Measurements from ENCODE around the gene HNRNPF.

Gene HNRNPF

GRCh38 chr10:43407148-43407575 is 1.8 kb downstream of the HNRNPF start:
- TF ChIP-seq USF1 (IDR thresholded peaks at IDR 0.05) (no peak), CREB1 (IDR thresholded peaks at IDR 0.05; ENCODE audit: low read depth) (no peak), YY1 (IDR thresholded peaks at IDR 0.05; ENCODE audit: low read depth) (0 out of 2 replicates have a peak, but pooled peaks have one; percentile 6), NFIC (IDR thresholded peaks at IDR 0.05) (no peak), TEAD4 (IDR thresholded peaks at IDR 0.05) (no peak), MAX (IDR thresholded peaks at IDR 0.05) (no peak), ZBTB7A (IDR thresholded peaks at IDR 0.05; ENCODE audit: low read depth) (peak; percentile 50; the same call in 1 of the 2 replicates), TAF1 (IDR thresholded peaks at IDR 0.05; ENCODE audit: low read depth) (no peak), TCF12 (IDR thresholded peaks at IDR 0.05; ENCODE audit: low read depth) (no peak; the same call in 1 of the 2 replicates), EP300 (IDR thresholded peaks at IDR 0.05; ENCODE audit: borderline replicate concordance) (no peak), RAD21 (IDR thresholded peaks at IDR 0.05; ENCODE audit: low read depth) (no peak), REST (IDR thresholded peaks at IDR 0.05; ENCODE audit: low read depth) (no peak)

- TF ChIP-seq ZBTB7A (IDR thresholded peaks at IDR 0.05; ENCODE audit: low read depth) (no peak), CREB1 (IDR thresholded peaks at IDR 0.05; ENCODE audit: low read depth) (no peak), CEBPB (IDR thresholded peaks at IDR 0.05) (no peak), RAD21 (IDR thresholded peaks at IDR 0.05; ENCODE audit: low read depth) (no peak), TAF1 (IDR thresholded peaks at IDR 0.05; ENCODE audit: low read depth) (no peak), EGR1 (IDR thresholded peaks at IDR 0.05) (no peak), MAX (IDR thresholded peaks at IDR 0.05) (no peak), EP300 (IDR thresholded peaks at IDR 0.05; ENCODE audit: borderline replicate concordance) (no peak), FOXM1 (IDR thresholded peaks at IDR 0.05; ENCODE audit: borderline replicate concordance, low read depth) (no peak), YY1 (IDR thresholded peaks at IDR 0.05; ENCODE audit: low read depth) (no peak), TCF12 (IDR thresholded peaks at IDR 0.05; ENCODE audit: low read depth) (no peak), REST (IDR thresholded peaks at IDR 0.05; ENCODE audit: low read depth) (no peak), NFIC (IDR thresholded peaks at IDR 0.05) (no peak), TEAD4 (IDR thresholded peaks at IDR 0.05) (no peak), USF1 (IDR thresholded peaks at IDR 0.05) (no peak)
Observed at GRCh38 chr10:43404704-43405084, 4.3 kb downstream of the HNRNPF start.

- TF ChIP-seq CREB1 (IDR thresholded peaks at IDR 0.05; ENCODE audit: low read depth) (no peak), EGR1 (IDR thresholded peaks at IDR 0.05) (no peak), MAX (IDR thresholded peaks at IDR 0.05) (no peak), TAF1 (IDR thresholded peaks at IDR 0.05; ENCODE audit: low read depth) (no peak), RAD21 (IDR thresholded peaks at IDR 0.05; ENCODE audit: low read depth) (no peak), NFIC (IDR thresholded peaks at IDR 0.05) (no peak), TCF12 (IDR thresholded peaks at IDR 0.05; ENCODE audit: low read depth) (no peak), YY1 (IDR thresholded peaks at IDR 0.05; ENCODE audit: low read depth) (no peak), EP300 (IDR thresholded peaks at IDR 0.05; ENCODE audit: borderline replicate concordance) (no peak), ZBTB7A (IDR thresholded peaks at IDR 0.05; ENCODE audit: low read depth) (no peak), TEAD4 (IDR thresholded peaks at IDR 0.05) (no peak), REST (IDR thresholded peaks at IDR 0.05; ENCODE audit: low read depth) (no peak), CEBPB (IDR thresholded peaks at IDR 0.05) (no peak), USF1 (IDR thresholded peaks at IDR 0.05) (no peak)
Observed at GRCh38 chr10:43403911-43404703, 4.9 kb downstream of the HNRNPF start.

Measured in Ishikawa (cell line).